Astrocyte (in vitro differentiated cells and primary cell): Measurements from ENCODE around the gene CXCR5. TPM values are rescaled to one million over a fixed set of nuclear protein-coding genes. Genes with fewer than 3 reads are reported as not detected.

Experiments
- DNase-seq: peaks from one replicate; pipeline ENCODE4 v3.0.0-alpha.2; 2010; ENCODE audit warnings: low read depth
- FAIRE-seq: peaks from 2 replicates; lab custom pipeline; 2011; peaks lifted over from hg19 to GRCh38; lab: Jason Lieb, UNC
- H2AFZ ChIP-seq: 2 replicates; pipeline ENCODE4 v1.6.0; 2012; ENCODE audit warnings: low read depth, low read length, inconsistent platforms
- H3K27ac ChIP-seq: 2 replicates; pipeline ENCODE4 v1.5.1; 2011; ENCODE audit warnings: low read depth, low read length, inconsistent platforms
- H3K27me3 ChIP-seq: 2 replicates; pipeline ENCODE4 v1.6.0; 2011; ENCODE audit warnings: low read length, inconsistent platforms; ENCODE audit not compliant: insufficient read depth
- H3K36me3 ChIP-seq: 2 replicates; pipeline ENCODE4 v1.5.1; 2011; ENCODE audit warnings: low read length, inconsistent platforms; ENCODE audit not compliant: insufficient read depth
- H3K4me1 ChIP-seq: 2 replicates; pipeline ENCODE4 v1.5.1; 2011; ENCODE audit warnings: low read length, inconsistent platforms; ENCODE audit not compliant: insufficient read depth
- H3K4me2 ChIP-seq: 2 replicates; pipeline ENCODE4 v1.6.0; 2012; ENCODE audit warnings: low read length, inconsistent platforms
- H3K4me3 ChIP-seq: 2 replicates; pipeline ENCODE4 v1.5.1; 2011; ENCODE audit warnings: low read depth, mild to moderate bottlenecking, low read length, inconsistent platforms; ENCODE audit not compliant: insufficient read depth
- H3K79me2 ChIP-seq: 2 replicates; pipeline ENCODE4 v1.6.0; 2012; ENCODE audit warnings: mild to moderate bottlenecking, low read length, inconsistent platforms; ENCODE audit not compliant: insufficient read depth
- H3K9ac ChIP-seq: 2 replicates; pipeline ENCODE4 v1.6.0; 2012; ENCODE audit warnings: mild to moderate bottlenecking, low read length, inconsistent platforms
- H3K9me3 ChIP-seq: 2 replicates; pipeline ENCODE4 v1.5.1; 2012; ENCODE audit warnings: low read depth, mild to moderate bottlenecking, low read length, inconsistent platforms; ENCODE audit not compliant: insufficient read depth
- H4K20me1 ChIP-seq: 2 replicates; pipeline ENCODE4 v1.6.0; 2012; ENCODE audit warnings: low read length, inconsistent platforms; ENCODE audit not compliant: insufficient read depth
- H3K27ac Mint-ChIP-seq: one replicate; pipeline ENCODE4 v1.8.0; 2021; ENCODE audit warnings: mild to moderate bottlenecking, mixed read lengths; ENCODE audit not compliant: unreplicated experiment
- H3K27me3 Mint-ChIP-seq: one replicate; pipeline ENCODE4 v1.8.0; 2021; ENCODE audit warnings: low read depth, mixed read lengths; ENCODE audit not compliant: unreplicated experiment
- H3K36me3 Mint-ChIP-seq: one replicate; pipeline ENCODE4 v1.8.0; 2021; ENCODE audit warnings: low read depth, mixed read lengths; ENCODE audit not compliant: unreplicated experiment
- H3K4me1 Mint-ChIP-seq: one replicate; pipeline ENCODE4 v1.8.0; 2021; ENCODE audit warnings: low read depth, mixed read lengths; ENCODE audit not compliant: unreplicated experiment
- H3K4me3 Mint-ChIP-seq: one replicate; pipeline ENCODE4 v1.8.0; 2021; ENCODE audit warnings: mild to moderate bottlenecking, moderate library complexity, mixed read lengths; ENCODE audit not compliant: unreplicated experiment
- H3K9me3 Mint-ChIP-seq: one replicate; pipeline ENCODE4 v1.8.0; 2021; ENCODE audit warnings: mild to moderate bottlenecking, mixed read lengths; ENCODE audit not compliant: unreplicated experiment
- EZH2 ChIP-seq: IDR thresholded peaks from 2 replicates; pipeline ENCODE4 v1.6.1; 2012; ENCODE audit warnings: mild to moderate bottlenecking, low read length, inconsistent platforms; ENCODE audit not compliant: insufficient read depth
- microRNA-seq: library from miRNA; unstranded; fragments of <30 nt; microRNA quantifications from one replicate; pipeline ENCODE4 v1.2.0, GENCODE V29; 2020
- total RNA-seq: library from RNA; stranded (reverse); gene quantifications from 2 replicates; pipeline ENCODE4 v1.2.1, GENCODE V29; 2021
- TF ChIP-seq, protein P1 (sequence below): IDR thresholded peaks from 2 replicates; pipeline ENCODE4 v1.5.1; 2011; ENCODE audit warnings: low read depth, mild to moderate bottlenecking, inconsistent platforms, low read length, moderate library complexity; ENCODE audit not compliant: insufficient read depth

The CXCR5 gene
- total RNA-seq, 1 donor from 2014 or later = 0.07 TPM

DNA sequence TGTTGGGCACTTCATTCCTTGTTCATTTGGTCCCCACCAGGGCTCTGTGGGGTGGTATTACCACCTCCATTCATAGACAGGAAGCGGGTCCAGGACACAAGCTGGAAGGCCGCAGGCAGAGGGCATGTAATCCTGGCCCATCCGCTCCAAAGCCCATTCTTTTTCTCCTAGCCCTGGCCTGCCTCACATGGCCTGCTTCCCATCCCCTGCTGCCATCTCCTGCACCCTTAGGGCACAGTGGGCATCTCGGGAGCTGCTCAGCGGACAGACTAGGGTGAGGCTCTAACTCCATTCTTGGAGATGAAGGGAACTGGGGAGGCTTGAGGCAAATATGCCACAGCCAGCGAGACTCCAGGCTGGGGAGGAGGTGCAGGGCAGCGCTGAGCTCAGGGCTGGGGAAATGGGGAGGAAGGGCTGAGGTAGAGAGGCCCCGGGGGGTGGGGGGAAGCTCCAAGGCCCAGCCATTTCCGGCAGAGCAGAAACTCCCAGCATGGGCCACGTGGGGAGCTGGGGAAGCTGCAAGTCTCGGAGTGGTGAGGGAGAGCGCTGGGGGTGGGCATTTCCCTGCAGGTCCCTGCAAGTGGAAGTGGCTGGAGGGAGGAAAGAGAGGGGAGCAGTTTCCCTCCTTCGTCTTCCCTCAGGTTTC, 56.4 kb downstream of the CXCR5 start:
- Histone ChIP-seq H3K9me3 (no peaks in the 10 kb centered on the region), H3K27ac (no peak overlapping the region), H4K20me1 (no peaks in the 10 kb centered on the region), H3K36me3 (no peaks in the 10 kb centered on the region), H3K79me2 (no peaks in the 10 kb centered on the region), H3K27me3 (no peaks in the 10 kb centered on the region), H3K4me3 (no peak overlapping the region), H3K4me2 (peak overlapping the region; percentile 16), H3K4me1 (peaks cover 22% of the 10 kb centered on the region), H3K9ac (no peak overlapping the region), H2AFZ (peak overlapping the region; percentile 26)
- DNase-seq = no peak
- no peak for FAIRE-seq
- Mint-ChIP-seq H3K27ac (no peak overlapping the region), H3K4me3 (no peak overlapping the region), H3K27me3 (peaks cover 16% of the 10 kb centered on the region), H3K9me3 (no peaks in the 10 kb centered on the region), H3K4me1 (peaks cover 16% of the 10 kb centered on the region), H3K36me3 (no peaks in the 10 kb centered on the region)
- TF ChIP-seq, protein P1, sequence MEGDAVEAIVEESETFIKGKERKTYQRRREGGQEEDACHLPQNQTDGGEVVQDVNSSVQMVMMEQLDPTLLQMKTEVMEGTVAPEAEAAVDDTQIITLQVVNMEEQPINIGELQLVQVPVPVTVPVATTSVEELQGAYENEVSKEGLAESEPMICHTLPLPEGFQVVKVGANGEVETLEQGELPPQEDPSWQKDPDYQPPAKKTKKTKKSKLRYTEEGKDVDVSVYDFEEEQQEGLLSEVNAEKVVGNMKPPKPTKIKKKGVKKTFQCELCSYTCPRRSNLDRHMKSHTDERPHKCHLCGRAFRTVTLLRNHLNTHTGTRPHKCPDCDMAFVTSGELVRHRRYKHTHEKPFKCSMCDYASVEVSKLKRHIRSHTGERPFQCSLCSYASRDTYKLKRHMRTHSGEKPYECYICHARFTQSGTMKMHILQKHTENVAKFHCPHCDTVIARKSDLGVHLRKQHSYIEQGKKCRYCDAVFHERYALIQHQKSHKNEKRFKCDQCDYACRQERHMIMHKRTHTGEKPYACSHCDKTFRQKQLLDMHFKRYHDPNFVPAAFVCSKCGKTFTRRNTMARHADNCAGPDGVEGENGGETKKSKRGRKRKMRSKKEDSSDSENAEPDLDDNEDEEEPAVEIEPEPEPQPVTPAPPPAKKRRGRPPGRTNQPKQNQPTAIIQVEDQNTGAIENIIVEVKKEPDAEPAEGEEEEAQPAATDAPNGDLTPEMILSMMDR = no peak
- TF ChIP-seq EZH2 = no peak

DNA sequence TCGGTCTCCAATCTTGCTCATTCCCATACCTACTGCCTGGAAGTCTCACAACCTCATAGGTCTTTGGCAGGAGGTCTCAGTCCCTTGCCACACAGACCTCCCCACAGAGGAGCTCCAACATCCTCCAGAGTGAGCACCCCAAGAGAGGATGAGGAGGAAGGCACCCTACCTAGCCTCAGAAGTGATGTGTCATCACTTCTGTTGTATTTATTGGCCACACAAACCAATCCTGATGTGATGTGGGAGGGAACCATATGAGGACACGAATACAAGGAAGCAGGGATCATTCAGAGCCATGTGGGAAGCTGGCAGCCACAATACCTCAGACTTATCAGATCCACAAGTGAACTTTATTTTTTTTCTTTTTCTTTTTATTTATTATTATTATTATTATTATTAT, 63.4 kb downstream of the CXCR5 start:
- Histone ChIP-seq H4K20me1 (no peaks in the 10 kb centered on the region), H3K4me2 (no peak overlapping the region), H3K4me1 (no peaks in the 10 kb centered on the region), H3K27ac (no peak overlapping the region), H3K36me3 (no peaks in the 10 kb centered on the region), H2AFZ (no peak overlapping the region), H3K79me2 (no peaks in the 10 kb centered on the region), H3K9ac (no peak overlapping the region), H3K27me3 (peaks cover 5% of the 10 kb centered on the region), H3K4me3 (no peak overlapping the region), H3K9me3 (no peaks in the 10 kb centered on the region)
- Mint-ChIP-seq H3K9me3 (no peaks in the 10 kb centered on the region), H3K36me3 (no peaks in the 10 kb centered on the region), H3K27ac (no peak overlapping the region), H3K4me3 (no peak overlapping the region), H3K27me3 (peaks cover 43% of the 10 kb centered on the region), H3K4me1 (no peaks in the 10 kb centered on the region)
- no peak for TF ChIP-seq EZH2
- TF ChIP-seq, protein P1 = no peak
- DNase-seq (no peak), FAIRE-seq (no peak)

Small RNA genes within 50 kb of the gene (microRNA-seq; reads per million reads assigned to microRNA genes)
- not detected for gene MIR4492

Other genes starting within 250 kb of the CXCR5 start
- gene TREH, start 204.2 kb upstream of the CXCR5 start, total RNA-seq = not detected in 2 replicates
- 190 and 196 TPM in 2 replicates for gene DDX6, start 92.7 kb upstream of the CXCR5 start, total RNA-seq
- 128 and 138 TPM in 2 replicates for gene BCL9L, start 42.0 kb downstream of the CXCR5 start, total RNA-seq
- 0.43 TPM in 1 of 2 replicates, not detected in the other for gene UPK2, start 72.4 kb downstream of the CXCR5 start, total RNA-seq
- not detected in 2 replicates for gene FOXR1, start 87.9 kb downstream of the CXCR5 start, total RNA-seq
- 15.6 and 25.4 TPM in 2 replicates for gene CENATAC, start 114.2 kb downstream of the CXCR5 start, total RNA-seq
- gene RPS25, start 134.5 kb downstream of the CXCR5 start, total RNA-seq = 643 and 750 TPM in 2 replicates
- gene TRAPPC4, start 134.9 kb downstream of the CXCR5 start, total RNA-seq = 88.3 and 88.6 TPM in 2 replicates
- gene SLC37A4, start 147.0 kb downstream of the CXCR5 start, total RNA-seq = 8.7 and 11.7 TPM in 2 replicates
- gene HYOU1, start 173.3 kb downstream of the CXCR5 start, total RNA-seq = 282 and 293 TPM in 2 replicates
- gene VPS11, start 183.9 kb downstream of the CXCR5 start, total RNA-seq = 22.4 and 24.0 TPM in 2 replicates
- 21.4 and 22.2 TPM in 2 replicates for gene HMBS, start 201.0 kb downstream of the CXCR5 start, total RNA-seq
- 44.1 and 47.1 TPM in 2 replicates for gene DPAGT1, start 218.0 kb downstream of the CXCR5 start, total RNA-seq
- gene C2CD2L, start 223.5 kb downstream of the CXCR5 start, total RNA-seq = 10.9 and 11.1 TPM in 2 replicates
- 22.7 and 27.8 TPM in 2 replicates for gene HINFP, start 237.7 kb downstream of the CXCR5 start, total RNA-seq